Karpas-422 (cell line): ENCODE results near the gene ARMC2. TPM values are rescaled to one million over a fixed set of nuclear protein-coding genes. Genes with fewer than 3 reads are reported as not detected.

Experiments
- DNase-seq: peaks from one replicate; pipeline ENCODE4 v3.0.0-alpha.2; 2015
- H2AFZ ChIP-seq: fragments of 200-600 bp; sonication (generic); 2 replicates; pipeline ENCODE4 v1.6.1; 2014; ENCODE audit warnings: antibody characterized with exemption, low read length, mixed read lengths
- H3K27ac ChIP-seq: fragments of 200-600 bp; sonication (generic); 2 replicates; pipeline ENCODE4 v1.5.1; 2014; ENCODE audit warnings: mild to moderate bottlenecking, low read length, moderate library complexity
- H3K27me3 ChIP-seq: fragments of 200-600 bp; sonication (generic); 2 replicates; pipeline ENCODE4 v1.6.1; 2014; ENCODE audit warnings: low read length, mixed read lengths
- H3K36me3 ChIP-seq: fragments of 200-600 bp; sonication (generic); 2 replicates; pipeline ENCODE4 v1.6.1; 2014; ENCODE audit warnings: low read length, mixed read lengths; ENCODE audit not compliant: insufficient read depth
- H3K4me1 ChIP-seq: fragments of 200-600 bp; sonication (generic); 2 replicates; pipeline ENCODE4 v1.6.1; 2014; ENCODE audit warnings: mild to moderate bottlenecking, low read length, mixed read lengths
- H3K4me2 ChIP-seq: fragments of 200-600 bp; sonication (generic); 2 replicates; pipeline ENCODE4 v1.6.1; 2014; ENCODE audit warnings: low read length, low read depth, mild to moderate bottlenecking; ENCODE audit not compliant: poor library complexity, severe bottlenecking
- H3K4me3 ChIP-seq: fragments of 200-600 bp; sonication (generic); 2 replicates; pipeline ENCODE4 v1.5.1; 2014; ENCODE audit warnings: mild to moderate bottlenecking, antibody characterized with exemption, low read length, mixed read lengths
- H3K79me2 ChIP-seq: fragments of 200-600 bp; sonication (generic); 2 replicates; pipeline ENCODE4 v1.6.1; 2014; ENCODE audit warnings: mild to moderate bottlenecking, low read length, mixed read lengths
- H3K9ac ChIP-seq: fragments of 200-600 bp; sonication (generic); 2 replicates; pipeline ENCODE4 v1.6.0; 2014; ENCODE audit warnings: low read length
- H3K9me2 ChIP-seq: fragments of 200-600 bp; sonication (generic), shearing (Covaris generic); replicated peaks from 2 replicates; pipeline ENCODE4 v1.6.0; 2014; ENCODE audit warnings: mild to moderate bottlenecking, low read length, moderate library complexity; ENCODE audit not compliant: insufficient read depth
- H3K9me3 ChIP-seq: fragments of 300-700, 200-600 bp; sonication (generic); 2 replicates; pipeline ENCODE4 v1.6.1; 2014; ENCODE audit warnings: low read length, mixed read lengths
- H4K20me1 ChIP-seq: fragments of 200-600 bp; sonication (generic); 2 replicates; pipeline ENCODE4 v1.6.1; 2014; ENCODE audit warnings: mild to moderate bottlenecking, antibody characterized with exemption, low read length, low read depth; ENCODE audit not compliant: insufficient read depth
- total RNA-seq: library from RNA; depleted of rRNA; stranded (reverse); fragments of >200 nt; shearing (Covaris generic); gene quantifications from 2 replicates; pipeline ENCODE4 v1.2.3, GENCODE V29; 2014; ENCODE audit warnings: low replicate concordance

Gene ARMC2
- total RNA-seq, 1 experiment from 2014 or later: 1.0 TPM

- H3K4me2 ChIP-seq: no peak overlapping the region
- no peak overlapping the region for H3K9ac ChIP-seq
- DNase-seq: no peak
- H3K36me3 ChIP-seq: no peaks in the 10 kb centered on the region
- no peaks in the 10 kb centered on the region for H3K9me2 ChIP-seq
- no peaks in the 10 kb centered on the region for H3K79me2 ChIP-seq
- no peak overlapping the region for H3K27ac ChIP-seq
- no peaks in the 10 kb centered on the region for H4K20me1 ChIP-seq
- H3K27me3 ChIP-seq: no peaks in the 10 kb centered on the region
- no peak overlapping the region for H2AFZ ChIP-seq
- no peak overlapping the region for H3K4me3 ChIP-seq
- H3K9me3 ChIP-seq: no peaks in the 10 kb centered on the region
- no peaks in the 10 kb centered on the region for H3K4me1 ChIP-seq
Observed at GRCh38 chr6:108988296-108988695, 140.1 kb downstream of the ARMC2 start.

GRCh38 chr6:108988765-108989164, 140.5 kb downstream of the ARMC2 start:
- Histone ChIP-seq H3K9ac (no peak overlapping the region), H3K9me3 (no peaks in the 10 kb centered on the region), H3K4me1 (no peaks in the 10 kb centered on the region), H3K36me3 (no peaks in the 10 kb centered on the region), H3K79me2 (no peaks in the 10 kb centered on the region), H3K9me2 (no peaks in the 10 kb centered on the region), H3K4me3 (no peak overlapping the region), H2AFZ (no peak overlapping the region), H4K20me1 (no peaks in the 10 kb centered on the region), H3K27ac (no peak overlapping the region), H3K27me3 (no peaks in the 10 kb centered on the region), H3K4me2 (no peak overlapping the region)
- no peak for DNase-seq

- Histone ChIP-seq H3K79me2 (no peaks in the 10 kb centered on the region), H3K27me3 (no peaks in the 10 kb centered on the region), H3K9ac (no peak overlapping the region), H3K4me2 (no peak overlapping the region), H3K4me3 (no peak overlapping the region), H3K27ac (no peak overlapping the region), H2AFZ (no peak overlapping the region), H3K9me3 (no peaks in the 10 kb centered on the region), H3K36me3 (no peaks in the 10 kb centered on the region), H4K20me1 (no peaks in the 10 kb centered on the region), H3K9me2 (no peaks in the 10 kb centered on the region), H3K4me1 (no peaks in the 10 kb centered on the region)
- DNase-seq: no peak
Observed at GRCh38 chr6:108989700-108990099, 141.5 kb downstream of the ARMC2 start.

- H3K4me2 ChIP-seq: no peak overlapping the region
- no peak overlapping the region for H3K9ac ChIP-seq
- H3K4me1 ChIP-seq: no peaks in the 10 kb centered on the region
- no peak for DNase-seq
- H2AFZ ChIP-seq: no peak overlapping the region
- no peak overlapping the region for H3K4me3 ChIP-seq
- H3K27ac ChIP-seq: no peak overlapping the region
- no peaks in the 10 kb centered on the region for H3K27me3 ChIP-seq
- no peaks in the 10 kb centered on the region for H3K9me3 ChIP-seq
- no peaks in the 10 kb centered on the region for H4K20me1 ChIP-seq
- H3K9me2 ChIP-seq: no peaks in the 10 kb centered on the region
- H3K79me2 ChIP-seq: no peaks in the 10 kb centered on the region
- no peaks in the 10 kb centered on the region for H3K36me3 ChIP-seq
Observed at GRCh38 chr6:108993876-108994275, 145.7 kb downstream of the ARMC2 start.

GRCh38 chr6:108995296-108995695, 147.1 kb downstream of the ARMC2 start:
- Histone ChIP-seq H4K20me1 (no peaks in the 10 kb centered on the region), H2AFZ (no peak overlapping the region), H3K9me3 (no peaks in the 10 kb centered on the region), H3K9me2 (no peaks in the 10 kb centered on the region), H3K79me2 (no peaks in the 10 kb centered on the region), H3K9ac (no peak overlapping the region), H3K4me2 (no peak overlapping the region), H3K4me1 (no peaks in the 10 kb centered on the region), H3K27me3 (no peaks in the 10 kb centered on the region), H3K27ac (no peak overlapping the region), H3K4me3 (no peak overlapping the region), H3K36me3 (no peaks in the 10 kb centered on the region)
- no peak for DNase-seq

GRCh38 chr6:108996208-108996607, 148.0 kb downstream of the ARMC2 start:
- Histone ChIP-seq H3K27ac (no peak overlapping the region), H3K4me1 (no peaks in the 10 kb centered on the region), H3K27me3 (no peaks in the 10 kb centered on the region), H2AFZ (no peak overlapping the region), H3K9me3 (no peaks in the 10 kb centered on the region), H3K9ac (no peak overlapping the region), H3K9me2 (no peaks in the 10 kb centered on the region), H3K4me3 (no peak overlapping the region), H3K79me2 (no peaks in the 10 kb centered on the region), H3K36me3 (no peaks in the 10 kb centered on the region), H3K4me2 (no peak overlapping the region), H4K20me1 (no peaks in the 10 kb centered on the region)
- no peak for DNase-seq

GRCh38 chr6:108998485-108998884, 150.3 kb downstream of the ARMC2 start:
- Histone ChIP-seq H2AFZ (no peak overlapping the region), H3K9me3 (no peaks in the 10 kb centered on the region), H3K36me3 (no peaks in the 10 kb centered on the region), H3K9ac (no peak overlapping the region), H4K20me1 (no peaks in the 10 kb centered on the region), H3K4me1 (no peaks in the 10 kb centered on the region), H3K9me2 (no peaks in the 10 kb centered on the region), H3K4me2 (no peak overlapping the region), H3K27me3 (no peaks in the 10 kb centered on the region), H3K79me2 (no peaks in the 10 kb centered on the region), H3K4me3 (no peak overlapping the region), H3K27ac (no peak overlapping the region)
- no peak for DNase-seq

- H3K27ac ChIP-seq: no peak overlapping the region
- no peak overlapping the region for H3K4me3 ChIP-seq
- H3K9me3 ChIP-seq: no peaks in the 10 kb centered on the region
- no peaks in the 10 kb centered on the region for H3K9me2 ChIP-seq
- H4K20me1 ChIP-seq: no peaks in the 10 kb centered on the region
- no peak for DNase-seq
- H3K4me2 ChIP-seq: no peak overlapping the region
- H3K27me3 ChIP-seq: no peaks in the 10 kb centered on the region
- H3K9ac ChIP-seq: no peak overlapping the region
- no peaks in the 10 kb centered on the region for H3K36me3 ChIP-seq
- no peaks in the 10 kb centered on the region for H3K4me1 ChIP-seq
- H2AFZ ChIP-seq: no peak overlapping the region
- no peaks in the 10 kb centered on the region for H3K79me2 ChIP-seq
Observed at GRCh38 chr6:108999428-108999827, 151.2 kb downstream of the ARMC2 start.

GRCh38 chr6:109000289-109000688, 152.1 kb downstream of the ARMC2 start:
- no peaks in the 10 kb centered on the region for H4K20me1 ChIP-seq
- H3K9me2 ChIP-seq: no peaks in the 10 kb centered on the region
- no peaks in the 10 kb centered on the region for H3K27me3 ChIP-seq
- H3K4me2 ChIP-seq: no peak overlapping the region
- H3K36me3 ChIP-seq: no peaks in the 10 kb centered on the region
- H3K9ac ChIP-seq: no peak overlapping the region
- no peak overlapping the region for H3K27ac ChIP-seq
- no peaks in the 10 kb centered on the region for H3K4me1 ChIP-seq
- no peaks in the 10 kb centered on the region for H3K9me3 ChIP-seq
- no peak for DNase-seq
- H3K79me2 ChIP-seq: no peaks in the 10 kb centered on the region
- H3K4me3 ChIP-seq: no peak overlapping the region
- no peak overlapping the region for H2AFZ ChIP-seq
